HG03442 (cell line): Measurements from ENCODE around the gene ARID3C.

Experiments
- ATAC-seq: cut with Tn5 transposase; IDR thresholded peaks from one replicate; pipeline ENCODE4 v1.9.1; 2021; ENCODE audit warnings: mild to moderate bottlenecking, moderate library complexity; ENCODE audit not compliant: unreplicated experiment

ARID3C gene

GRCh38 chr9:34630402-34631154 is 1.7 kb upstream of the ARID3C start:
- no peak for ATAC-seq

- ATAC-seq, result no peak
Measured at GRCh38 chr9:34629491-34629808, 584 bp upstream of the ARID3C start.

- no peak for ATAC-seq
Measured at GRCh38 chr9:34627716-34628655, 880 bp downstream of the ARID3C start.

- no peak for ATAC-seq
Measured at GRCh38 chr9:34625186-34625486, 3.7 kb downstream of the ARID3C start.

GRCh38 chr9:34624475-34625185 is 4.2 kb downstream of the ARID3C start:
- no peak for ATAC-seq

- no peak for ATAC-seq
Measured at GRCh38 chr9:34623374-34624235, 5.3 kb downstream of the ARID3C start.

- peak; percentile 98 for ATAC-seq
Measured at GRCh38 chr9:34620061-34620994, 8.5 kb downstream of the ARID3C start, which contains the start of gene DCTN3. TSS of gene DCTN3 (minus strand) at chr9:34620495. CDS start at chr9:34620464, 31 bp downstream.

- no peak for ATAC-seq
Measured at GRCh38 chr9:34615132-34615531, 13.7 kb downstream of the ARID3C start.

GRCh38 chr9:34612788-34613390 is 16.0 kb downstream of the ARID3C start:
- no peak for ATAC-seq

- peak; percentile 83 for ATAC-seq
Measured at GRCh38 chr9:34611811-34612787, 16.8 kb downstream of the ARID3C start, which contains the start of gene RPP25L. TSS of gene RPP25L (minus strand) at chr9:34612097. CDS start at chr9:34611296, 801 bp downstream.

- ATAC-seq, result peak; percentile 5
Measured at GRCh38 chr9:34611251-34611810, 17.5 kb downstream of the ARID3C start.

GRCh38 chr9:34610434-34611206 is 18.2 kb downstream of the ARID3C start:
- ATAC-seq, result no peak

- no peak for ATAC-seq
Measured at GRCh38 chr9:34607331-34607730, 21.5 kb downstream of the ARID3C start.

GRCh38 chr9:34606905-34607304 is 22.0 kb downstream of the ARID3C start:
- ATAC-seq, result no peak

GRCh38 chr9:34606190-34606589 is 22.7 kb downstream of the ARID3C start:
- no peak for ATAC-seq

- peak; percentile 61 for ATAC-seq
Measured at GRCh38 chr9:34603610-34604231, 25.1 kb downstream of the ARID3C start.
